Gastroesophageal sphincter (tissue), 3 donors: ENCODE results near the gene GMDS.

ENCODE experiments used
- EP300 ChIP-seq: sonication (generic); formaldehyde crosslinking; IDR thresholded peaks from one replicate; pipeline ENCODE4 v1.6.1; 2017; ENCODE audit warnings: antibody characterized with exemption, mild to moderate bottlenecking
- POLR2A ChIP-seq, 2 donors: fragments of 450-650 bp; IDR thresholded peaks; one replicate each; pipeline ENCODE4 v1.6.1; 2017; ENCODE audit warnings: antibody characterized with exemption in 2 of 2, mild to moderate bottlenecking in 2 of 2, moderate library complexity in 1 of 2
- POLR2AphosphoS5 ChIP-seq: sonication (generic); formaldehyde crosslinking; IDR thresholded peaks from one replicate; pipeline ENCODE4 v1.6.1; 2017; ENCODE audit warnings: antibody characterized with exemption
- TF ChIP-seq, protein P1 (sequence below), 4 experiments: fragments of 200-600 bp in 2 of 4; fragments of 450-650 bp in 2 of 4; sonication (generic) in 1 of 4; IDR thresholded peaks; one replicate each; pipeline ENCODE4 v1.5.1; 2017 to 2019; ENCODE audit warnings: antibody characterized with exemption in 4 of 4, mild to moderate bottlenecking in 2 of 4, moderate library complexity in 2 of 4

DNA sequence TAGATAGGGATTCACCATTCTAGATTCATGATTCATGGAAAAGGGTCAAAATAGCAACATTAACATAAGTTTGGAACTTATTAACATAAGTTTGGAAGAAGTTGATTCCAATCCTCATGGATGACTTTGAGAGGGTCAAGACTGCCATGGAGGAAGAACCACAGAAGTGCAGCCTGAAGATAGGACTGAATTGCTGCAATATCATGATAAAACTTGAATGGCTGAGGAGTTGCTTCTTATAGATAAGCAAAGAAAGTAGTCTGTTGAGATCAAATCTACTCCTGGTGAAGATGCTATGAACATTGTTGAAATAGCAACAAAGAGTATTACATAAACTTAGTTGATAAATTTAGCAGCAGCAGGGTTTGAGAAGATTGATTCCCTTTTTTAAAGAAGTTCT is 62.2 kb downstream of the GMDS start:
- TF ChIP-seq POLR2A (IDR thresholded peaks at IDR 0.05) (no peak), POLR2AphosphoS5 (no peak), EP300 (no peak)
- TF ChIP-seq, protein P1, sequence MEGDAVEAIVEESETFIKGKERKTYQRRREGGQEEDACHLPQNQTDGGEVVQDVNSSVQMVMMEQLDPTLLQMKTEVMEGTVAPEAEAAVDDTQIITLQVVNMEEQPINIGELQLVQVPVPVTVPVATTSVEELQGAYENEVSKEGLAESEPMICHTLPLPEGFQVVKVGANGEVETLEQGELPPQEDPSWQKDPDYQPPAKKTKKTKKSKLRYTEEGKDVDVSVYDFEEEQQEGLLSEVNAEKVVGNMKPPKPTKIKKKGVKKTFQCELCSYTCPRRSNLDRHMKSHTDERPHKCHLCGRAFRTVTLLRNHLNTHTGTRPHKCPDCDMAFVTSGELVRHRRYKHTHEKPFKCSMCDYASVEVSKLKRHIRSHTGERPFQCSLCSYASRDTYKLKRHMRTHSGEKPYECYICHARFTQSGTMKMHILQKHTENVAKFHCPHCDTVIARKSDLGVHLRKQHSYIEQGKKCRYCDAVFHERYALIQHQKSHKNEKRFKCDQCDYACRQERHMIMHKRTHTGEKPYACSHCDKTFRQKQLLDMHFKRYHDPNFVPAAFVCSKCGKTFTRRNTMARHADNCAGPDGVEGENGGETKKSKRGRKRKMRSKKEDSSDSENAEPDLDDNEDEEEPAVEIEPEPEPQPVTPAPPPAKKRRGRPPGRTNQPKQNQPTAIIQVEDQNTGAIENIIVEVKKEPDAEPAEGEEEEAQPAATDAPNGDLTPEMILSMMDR (IDR thresholded peaks at IDR 0.05), result no peak
